HG02981 (cell line): ENCODE data around the gene TEC.
A peak's percentile ranks its signal among the peaks of the same experiment; 100 is the strongest.
"Not testable (repeated sequence)": the region's sequence is repeated elsewhere in the genome, so short reads cannot be mapped to it uniquely, and the experiment has no call there.

ENCODE experiments used
- ATAC-seq: cut with Tn5 transposase; IDR thresholded peaks from one replicate; pipeline ENCODE4 v1.9.1; 2021; ENCODE audit warnings: mild to moderate bottlenecking, moderate library complexity; ENCODE audit not compliant: unreplicated experiment

The TEC gene

GRCh38 chr4:48169636-48170035 lies 100.0 kb downstream of the TEC start:
- ATAC-seq: no peak

GRCh38 chr4:48167538-48168263 lies 101.9 kb downstream of the TEC start:
- ATAC-seq: no peak

- ATAC-seq: not testable (repeated sequence)
Measured at GRCh38 chr4:48164561-48164960, 105.1 kb downstream of the TEC start.

GRCh38 chr4:48163746-48164145 lies 105.9 kb downstream of the TEC start:
- ATAC-seq: no peak

- ATAC-seq: no peak
Measured at GRCh38 chr4:48162162-48162561, 107.5 kb downstream of the TEC start.

GRCh38 chr4:48157271-48157670 lies 112.4 kb downstream of the TEC start:
- ATAC-seq: no peak

GRCh38 chr4:48156423-48156822 lies 113.2 kb downstream of the TEC start:
- no peak for ATAC-seq

- peak; percentile 70 for ATAC-seq
Measured at GRCh38 chr4:48153791-48154550, 115.7 kb downstream of the TEC start.

GRCh38 chr4:48152259-48152658 lies 117.4 kb downstream of the TEC start:
- ATAC-seq: no peak

- no peak for ATAC-seq
Measured at GRCh38 chr4:48149827-48150370, 119.7 kb downstream of the TEC start.

- ATAC-seq: no peak
Measured at GRCh38 chr4:48147621-48148020, 122.0 kb downstream of the TEC start.

- peak; percentile 37 for ATAC-seq
Measured at GRCh38 chr4:48141048-48141447, 128.6 kb downstream of the TEC start.

GRCh38 chr4:48139691-48140090 lies 129.9 kb downstream of the TEC start:
- ATAC-seq: no peak

GRCh38 chr4:48138936-48139335 lies 130.7 kb downstream of the TEC start:
- ATAC-seq: peak; percentile 88

GRCh38 chr4:48138511-48138910 lies 131.1 kb downstream of the TEC start:
- no peak for ATAC-seq

GRCh38 chr4:48137846-48138245 lies 131.8 kb downstream of the TEC start:
- ATAC-seq: no peak

- ATAC-seq: no peak
Measured at GRCh38 chr4:48134081-48134480, 135.6 kb downstream of the TEC start, which contains the start of gene TXK. Gene TXK (minus strand): TSS chr4:48134250. CDS start chr4:48134170, 80 bp downstream.

- ATAC-seq: no peak
Measured at GRCh38 chr4:48133669-48134068, 136.0 kb downstream of the TEC start.

GRCh38 chr4:48131736-48132135 lies 137.9 kb downstream of the TEC start:
- no peak for ATAC-seq

- ATAC-seq: no peak
Measured at GRCh38 chr4:48130100-48130499, 139.5 kb downstream of the TEC start.

GRCh38 chr4:48129307-48130014 lies 140.2 kb downstream of the TEC start:
- no peak for ATAC-seq
